HEK293 (cell line): Measurements from ENCODE around the gene C11orf86.

ENCODE experiments used
- CTCF ChIA-PET: fragments of 350-600 bp; formaldehyde crosslinking; extraction: SDS; loops from one replicate; lab custom pipeline; 2021; ENCODE audit warnings: antibody characterized with exemption; lab: Yijun Ruan, JAX
- POLR2A ChIA-PET: fragments of 300-600 bp; formaldehyde crosslinking; extraction: SDS; loops from one replicate; lab custom pipeline; 2020; ENCODE audit warnings: antibody characterized with exemption, inconsistent platforms; lab: Yijun Ruan, JAX
- H3K27ac ChIP-seq: fragments of 200-500 bp; sonication (Bioruptor generic); 2 replicates; pipeline ENCODE4 v1.5.1; 2014; ENCODE audit warnings: low read depth, low read length, control low read depth, inconsistent platforms; ENCODE audit errors: extremely low read depth
- H3K36me3 ChIP-seq, 2 experiments: fragments of 200-500 bp in 1 of 2; sonication (Bioruptor generic) in 1 of 2; 1 replicate in 1 of 2; 2 replicates in 1 of 2; pipeline ENCODE4 v1.5.1; 2014 to 2017; ENCODE audit warnings: inconsistent platforms in 2 of 2, low read length in 2 of 2; ENCODE audit not compliant: control insufficient read depth in 2 of 2, insufficient read depth in 1 of 2
- H3K4me1 ChIP-seq: fragments of 200-500 bp; sonication (Bioruptor generic); 2 replicates; pipeline ENCODE4 v1.5.1; 2014; ENCODE audit warnings: mild to moderate bottlenecking, low read length, inconsistent platforms; ENCODE audit not compliant: control insufficient read depth, insufficient read depth
- H3K4me3 ChIP-seq: 2 replicates; pipeline ENCODE4 v1.5.1; 2011; ENCODE audit warnings: low read depth, mild to moderate bottlenecking, control low read depth, low read length, moderate library complexity
- H3K9me3 ChIP-seq: fragments of 200-500 bp; sonication (Bioruptor generic); 2 replicates; pipeline ENCODE4 v1.5.1; 2014; ENCODE audit warnings: low read depth, low read length, inconsistent platforms; ENCODE audit not compliant: control insufficient read depth, insufficient read depth
- BCL11A ChIP-seq: fragments of 450-650 bp; formaldehyde crosslinking; IDR thresholded peaks from 2 replicates; pipeline ENCODE4 v1.5.1; 2016; ENCODE audit warnings: low read depth, missing biosample characterization, missing genetic modification characterization
- EGR2 ChIP-seq: fragments of 450-650 bp; formaldehyde crosslinking; IDR thresholded peaks from 2 replicates; pipeline ENCODE4 v1.5.1; 2016; ENCODE audit warnings: low read depth, missing biosample characterization, missing genetic modification characterization
- GLIS1 ChIP-seq: fragments of 450-650 bp; formaldehyde crosslinking; IDR thresholded peaks from 2 replicates; pipeline ENCODE4 v1.5.1; 2016; ENCODE audit warnings: missing biosample characterization, missing genetic modification characterization
- INSM2 ChIP-seq: fragments of 450-650 bp; formaldehyde crosslinking; IDR thresholded peaks from 2 replicates; pipeline ENCODE4 v1.5.1; 2016; ENCODE audit warnings: missing biosample characterization, missing genetic modification characterization
- KLF1 ChIP-seq: fragments of 450-650 bp; formaldehyde crosslinking; IDR thresholded peaks from 2 replicates; pipeline ENCODE4 v1.5.1; 2016; ENCODE audit warnings: missing biosample characterization, missing genetic modification characterization
- KLF16 ChIP-seq: fragments of 450-650 bp; formaldehyde crosslinking; IDR thresholded peaks from 2 replicates; pipeline ENCODE4 v1.5.1; 2017; ENCODE audit warnings: missing biosample characterization, missing genetic modification characterization
- KLF17 ChIP-seq: fragments of 450-650 bp; formaldehyde crosslinking; IDR thresholded peaks from 2 replicates; pipeline ENCODE4 v1.5.1; 2016; ENCODE audit warnings: missing biosample characterization, missing genetic modification characterization
- YY1 ChIP-seq: fragments of 450-650 bp; formaldehyde crosslinking; IDR thresholded peaks from 2 replicates; pipeline ENCODE4 v1.5.1; 2018; ENCODE audit warnings: missing biosample characterization, missing genetic modification characterization
- ZBTB1 ChIP-seq: fragments of 450-650 bp; formaldehyde crosslinking; IDR thresholded peaks from 2 replicates; pipeline ENCODE4 v1.5.1; 2016; ENCODE audit warnings: missing biosample characterization, missing genetic modification characterization
- ZBTB7A ChIP-seq: fragments of 450-650 bp; formaldehyde crosslinking; IDR thresholded peaks from 2 replicates; pipeline ENCODE4 v1.5.1; 2016; ENCODE audit warnings: low read depth, missing biosample characterization, missing genetic modification characterization
- ZBTB8A ChIP-seq: fragments of 450-650 bp; formaldehyde crosslinking; IDR thresholded peaks from 2 replicates; pipeline ENCODE4 v1.5.1; 2016; ENCODE audit warnings: missing biosample characterization, missing genetic modification characterization
- ZFP41 ChIP-seq: fragments of 450-650 bp; formaldehyde crosslinking; IDR thresholded peaks from 2 replicates; pipeline ENCODE4 v1.5.1; 2016; ENCODE audit warnings: missing biosample characterization, missing genetic modification characterization, borderline replicate concordance
- ZNF174 ChIP-seq: fragments of 450-650 bp; formaldehyde crosslinking; IDR thresholded peaks from 2 replicates; pipeline ENCODE4 v1.5.0; 2017; ENCODE audit warnings: missing biosample characterization, mild to moderate bottlenecking, missing genetic modification characterization
- ZNF2 ChIP-seq: fragments of 450-650 bp; formaldehyde crosslinking; IDR thresholded peaks from 2 replicates; pipeline ENCODE4 v1.5.1; 2016; ENCODE audit warnings: missing biosample characterization, missing genetic modification characterization
- ZNF24 ChIP-seq: fragments of 450-650 bp; formaldehyde crosslinking; IDR thresholded peaks from 2 replicates; pipeline ENCODE4 v1.5.1; 2016; ENCODE audit warnings: missing biosample characterization, missing genetic modification characterization
- ZNF266 ChIP-seq: fragments of 450-650 bp; formaldehyde crosslinking; IDR thresholded peaks from 2 replicates; pipeline ENCODE4 v1.5.1; 2016; ENCODE audit warnings: missing biosample characterization, missing genetic modification characterization, low read depth
- ZNF292 ChIP-seq: fragments of 450-650 bp; formaldehyde crosslinking; IDR thresholded peaks from 2 replicates; pipeline ENCODE4 v1.5.1; 2016; ENCODE audit warnings: low read depth, missing biosample characterization, missing genetic modification characterization, borderline replicate concordance
- ZNF350 ChIP-seq: fragments of 450-650 bp; formaldehyde crosslinking; IDR thresholded peaks from 2 replicates; pipeline ENCODE4 v1.5.0; 2017; ENCODE audit warnings: missing biosample characterization, mild to moderate bottlenecking, missing genetic modification characterization
- ZNF394 ChIP-seq: fragments of 450-650 bp; formaldehyde crosslinking; IDR thresholded peaks from 2 replicates; pipeline ENCODE4 v1.5.1; 2016; ENCODE audit warnings: missing biosample characterization, missing genetic modification characterization, mild to moderate bottlenecking, moderate library complexity, borderline replicate concordance
- ZNF548 ChIP-seq: fragments of 450-650 bp; formaldehyde crosslinking; IDR thresholded peaks from 2 replicates; pipeline ENCODE4 v1.5.1; 2016; ENCODE audit warnings: missing biosample characterization, missing genetic modification characterization
- ZNF596 ChIP-seq: fragments of 450-650 bp; IDR thresholded peaks from 2 replicates; pipeline ENCODE4 v1.5.0; 2018; ENCODE audit warnings: missing biosample characterization, mild to moderate bottlenecking, missing genetic modification characterization, moderate library complexity
- ZNF707 ChIP-seq: fragments of 450-650 bp; formaldehyde crosslinking; IDR thresholded peaks from 2 replicates; pipeline ENCODE4 v1.5.1; 2016; ENCODE audit warnings: missing biosample characterization, missing genetic modification characterization
- ZNF76 ChIP-seq: fragments of 450-650 bp; formaldehyde crosslinking; IDR thresholded peaks from 2 replicates; pipeline ENCODE4; 2016; ENCODE audit warnings: low read depth, missing biosample characterization, missing genetic modification characterization, borderline replicate concordance
- ZNF777 ChIP-seq: fragments of 450-650 bp; formaldehyde crosslinking; IDR thresholded peaks from 2 replicates; pipeline ENCODE4 v1.5.1; 2017; ENCODE audit warnings: missing biosample characterization, missing genetic modification characterization, borderline replicate concordance
- ZNF837 ChIP-seq: fragments of 450-650 bp; formaldehyde crosslinking; IDR thresholded peaks from 2 replicates; pipeline ENCODE4 v1.5.1; 2016; ENCODE audit warnings: missing biosample characterization, missing genetic modification characterization

Gene C11orf86

GRCh38 chr11:66932543-66932942, 42.6 kb upstream of the C11orf86 start:
- ChIA-PET CTCF (interaction anchor here (1.6 kb wide), 1 partner anchor 49 kb away, joined by 4 read pairs; no protein-coding TSS in a partner anchor), POLR2A (no interaction called here)
- Histone ChIP-seq H3K36me3 (no peaks in the 10 kb centered on the region), H3K4me3 (no peak overlapping the region), H3K4me1 (no peaks in the 10 kb centered on the region), H3K27ac (no peak overlapping the region), H3K9me3 (no peaks in the 10 kb centered on the region)
- TF ChIP-seq INSM2 (no peak), ZNF174 (no peak), ZNF76 (tag by site-specific recombination) (no peak), ZNF2 (tag by site-specific recombination) (no peak), ZNF24 (tag by site-specific recombination) (no peak), ZNF394 (tag by site-specific recombination) (no peak), ZNF707 (no peak), ZNF777 (tag by site-specific recombination) (no peak), YY1 (tag by site-specific recombination) (no peak), GLIS1 (tag by site-specific recombination) (no peak), ZNF837 (tag by site-specific recombination) (no peak), ZBTB1 (tag by site-specific recombination) (no peak), ZNF350 (tag by site-specific recombination) (no peak), ZFP41 (tag by site-specific recombination) (no peak)

GRCh38 chr11:66933531-66933930, 41.6 kb upstream of the C11orf86 start:
- H3K27ac ChIP-seq: no peak overlapping the region
- CTCF ChIA-PET: interaction anchor here (0.6 to 1.6 kb wide), 3 partner anchors 25 to 711 kb away, joined by 3 to 4 read pairs (median 3); no protein-coding TSS in a partner anchor
- POLR2A ChIA-PET: no interaction called here
- no peaks in the 10 kb centered on the region for H3K36me3 ChIP-seq
- no peak overlapping the region for H3K4me3 ChIP-seq
- no peaks in the 10 kb centered on the region for H3K9me3 ChIP-seq
- H3K4me1 ChIP-seq: no peaks in the 10 kb centered on the region
- peak; percentile 73 for TF ChIP-seq KLF1 (tag by site-specific recombination)
- no peak for TF ChIP-seq KLF16 (tag by site-specific recombination)
- peak; percentile 68; the same call in 1 of the 2 replicates for TF ChIP-seq KLF17 (tag by site-specific recombination)
- no peak for TF ChIP-seq ZBTB8A (tag by site-specific recombination)
- TF ChIP-seq ZNF266 (tag by site-specific recombination): no peak
- no peak for TF ChIP-seq ZNF76 (tag by site-specific recombination)
- no peak for TF ChIP-seq BCL11A (tag by site-specific recombination)
- no peak for TF ChIP-seq ZNF292 (tag by site-specific recombination)
- no peak for TF ChIP-seq ZNF596 (tag by site-specific recombination)
- no peak for TF ChIP-seq ZNF777 (tag by site-specific recombination)
- TF ChIP-seq ZNF548 (tag by site-specific recombination): no peak
- TF ChIP-seq ZBTB7A: no peak
- peak; percentile 37; the same call in 1 of the 2 replicates for TF ChIP-seq EGR2 (tag by site-specific recombination)
- TF ChIP-seq, all 188 proteins: peak for 3
